ENCODE data around the gene TFAP2A.

The TFAP2A gene

DNA sequence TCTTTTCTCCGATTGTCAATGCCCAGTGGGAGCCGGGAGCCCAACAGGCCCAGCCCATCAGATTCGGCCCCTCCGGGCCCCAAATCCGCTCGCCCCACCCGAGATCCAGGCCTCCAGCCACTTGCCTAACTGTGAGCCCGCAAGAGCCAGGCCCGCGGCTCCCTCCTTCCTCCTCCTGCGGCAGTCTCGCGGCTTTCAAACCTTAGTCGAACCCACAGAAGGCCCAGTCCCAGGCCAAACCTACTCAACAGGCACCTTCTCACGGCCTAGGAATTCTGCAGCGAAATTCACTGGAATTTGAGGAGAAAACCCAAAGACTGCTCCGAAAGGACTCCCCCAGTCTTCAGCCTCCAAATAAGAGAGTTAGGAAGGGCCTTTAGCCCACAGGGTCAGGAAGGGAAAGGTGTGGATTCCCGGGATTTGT lies 2.8 kb upstream of the TFAP2A start:
- no peak overlapping the region for H3K9ac ChIP-seq (ENCODE audit: low read depth, low read length, poor library complexity)
- H2BK12ac ChIP-seq (ENCODE audit: low read length), result no peak overlapping the region
- peak overlapping the region; percentile 16 for H2BK120ac ChIP-seq (ENCODE audit: low read depth, low read length)
- H3K14ac ChIP-seq (ENCODE audit: low read length), result no peak overlapping the region
- peak overlapping the region; percentile 57 for H2AK5ac ChIP-seq (ENCODE audit: low read depth, low read length)
- H3K4ac ChIP-seq (ENCODE audit: low read length), result no peak overlapping the region
- peak overlapping the region; percentile 77 for H3K18ac ChIP-seq (ENCODE audit: low read length)
- H3K27me3 ChIP-seq (ENCODE audit: control insufficient read depth in 3 of 3, insufficient read depth in 3 of 3, low read depth in 1 of 3, low read length in 3 of 3), result peaks cover 76 to 100% (median 100%) of the 10 kb centered on the region in 3 experiments
- no peak overlapping the region for H3K27ac ChIP-seq (replicated peaks; ENCODE audit: low read length)
- H3K4me2 ChIP-seq (ENCODE audit: insufficient read depth, low read length, poor library complexity, severe bottlenecking), result no peak overlapping the region
- H4K91ac ChIP-seq (ENCODE audit: low read depth, low read length, poor library complexity), result no peak overlapping the region
- no peak overlapping the region for H3K23ac ChIP-seq (ENCODE audit: low read depth, low read length, poor library complexity)
- no peaks in the 10 kb centered on the region for H3K36me3 ChIP-seq (replicated peaks in 1 of 2; ENCODE audit: control insufficient read depth in 2 of 2, insufficient read depth in 2 of 2, low read length in 2 of 2)
- H3K79me1 ChIP-seq (ENCODE audit: low read depth, low read length), result no peaks in the 10 kb centered on the region
- H2BK15ac ChIP-seq (ENCODE audit: low read length), result no peak overlapping the region
- WGBS, 2 donors (ENCODE audit: extremely low coverage in 2 of 2, insufficient read length in 2 of 2, insufficient replicate concordance in 1 of 2), result no CpG with 5 or more reads among the region's 18 CpGs
- no peak for DNase-seq (ENCODE audit: low spot score)
- H2BK5ac ChIP-seq (ENCODE audit: low read length), result no peak overlapping the region
- peaks cover 0 to 2% of the 10 kb centered on the region in 2 donors for H3K9me3 ChIP-seq (replicated peaks in 1 of 2; ENCODE audit: control insufficient read depth in 2 of 2, insufficient read depth in 1 of 2, low read depth in 1 of 2, low read length in 2 of 2)
- H3K4me3 ChIP-seq (ENCODE audit: low read length in 2 of 2), result no peak overlapping the region
- H3K4me1 ChIP-seq (ENCODE audit: control insufficient read depth in 2 of 2, insufficient read depth in 1 of 2, low read depth in 1 of 2, low read length in 2 of 2), result peaks cover 3 to 20% of the 10 kb centered on the region in 2 donors
- H4K8ac ChIP-seq (ENCODE audit: low read depth, low read length), result no peak overlapping the region
- H2AFZ ChIP-seq (ENCODE audit: low read length), result peak overlapping the region; percentile 75

DNA sequence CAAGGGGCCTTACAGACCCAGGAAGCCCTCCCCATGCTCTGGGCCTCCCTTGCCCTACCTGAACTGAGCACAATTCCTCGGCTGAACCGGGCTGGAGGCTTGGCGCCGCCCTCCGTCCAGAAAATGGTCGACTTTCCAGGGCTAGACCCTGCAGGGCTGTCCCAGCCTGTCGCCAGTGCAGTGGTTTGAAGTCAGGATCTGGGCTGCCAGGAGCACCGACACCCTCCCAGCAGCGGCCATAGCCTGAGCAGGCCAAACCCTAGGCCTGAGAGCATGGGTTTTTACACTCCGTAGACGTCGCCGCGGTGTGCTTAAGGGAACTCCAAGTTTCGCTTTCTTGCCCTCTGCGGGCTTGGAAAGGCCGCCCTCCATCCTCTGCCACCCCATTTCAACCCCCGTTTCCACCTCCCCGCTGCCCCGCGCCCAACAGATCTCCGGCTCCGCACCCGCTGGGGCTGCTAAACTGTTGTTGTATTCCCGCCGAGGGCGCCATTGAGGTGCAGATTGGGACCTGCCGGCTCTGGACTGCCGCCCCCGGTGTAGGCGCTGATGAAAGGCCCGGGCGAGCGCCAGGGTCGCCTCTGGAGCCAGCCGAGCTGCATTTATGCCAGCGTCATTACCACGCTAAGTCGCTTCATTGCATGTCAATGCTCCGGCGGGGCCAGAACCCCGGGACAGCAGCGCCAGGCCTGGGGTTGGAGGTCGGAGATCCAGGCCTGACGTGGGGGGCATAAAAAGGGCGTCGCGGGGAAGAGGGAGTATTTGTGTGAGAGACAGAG lies 2.2 kb upstream of the TFAP2A start:
- no peak for DNase-seq (ENCODE audit: low spot score)
- Histone ChIP-seq H3K23ac (ENCODE audit: low read depth, low read length, poor library complexity) (peak overlapping the region; percentile 38), H2AK5ac (ENCODE audit: low read depth, low read length) (peak overlapping the region; percentile 57), H3K4me1 (ENCODE audit: control insufficient read depth in 2 of 2, insufficient read depth in 1 of 2, low read depth in 1 of 2, low read length in 2 of 2) (peaks cover 3 to 20% of the 10 kb centered on the region in 2 donors), H4K8ac (ENCODE audit: low read depth, low read length) (no peak overlapping the region), H2BK5ac (ENCODE audit: low read length) (no peak overlapping the region), H2BK120ac (ENCODE audit: low read depth, low read length) (peak overlapping the region; percentile 16), H3K79me1 (ENCODE audit: low read depth, low read length) (no peaks in the 10 kb centered on the region), H3K4me3 (ENCODE audit: low read length in 2 of 2) (peak overlapping the region in 1 of 2 donors; percentile 7), H3K18ac (ENCODE audit: low read length) (peak overlapping the region; percentile 88), H2AFZ (ENCODE audit: low read length) (peak overlapping the region; percentile 75), H3K4me2 (ENCODE audit: insufficient read depth, low read length, poor library complexity, severe bottlenecking) (peak overlapping the region; percentile 55), H2BK15ac (ENCODE audit: low read length) (peak overlapping the region; percentile 76), H3K14ac (ENCODE audit: low read length) (no peak overlapping the region), H3K27ac (replicated peaks; ENCODE audit: low read length) (no peak overlapping the region), H2BK12ac (ENCODE audit: low read length) (no peak overlapping the region), H4K91ac (ENCODE audit: low read depth, low read length, poor library complexity) (no peak overlapping the region), H3K27me3 (ENCODE audit: control insufficient read depth in 3 of 3, insufficient read depth in 3 of 3, low read depth in 1 of 3, low read length in 3 of 3) (peaks cover 71 to 99% (median 98%) of the 10 kb centered on the region in 3 experiments), H3K36me3 (replicated peaks in 1 of 2; ENCODE audit: control insufficient read depth in 2 of 2, insufficient read depth in 2 of 2, low read length in 2 of 2) (no peaks in the 10 kb centered on the region), H3K9me3 (replicated peaks in 1 of 2; ENCODE audit: control insufficient read depth in 2 of 2, insufficient read depth in 1 of 2, low read depth in 1 of 2, low read length in 2 of 2) (peaks cover 0 to 2% of the 10 kb centered on the region in 2 donors), H3K9ac (ENCODE audit: low read depth, low read length, poor library complexity) (peak overlapping the region; percentile 78), H3K4ac (ENCODE audit: low read length) (no peak overlapping the region)
- no CpG with 5 or more reads among the region's 48 CpGs for WGBS, 2 donors (ENCODE audit: extremely low coverage in 2 of 2, insufficient read length in 2 of 2, insufficient replicate concordance in 1 of 2)

DNA sequence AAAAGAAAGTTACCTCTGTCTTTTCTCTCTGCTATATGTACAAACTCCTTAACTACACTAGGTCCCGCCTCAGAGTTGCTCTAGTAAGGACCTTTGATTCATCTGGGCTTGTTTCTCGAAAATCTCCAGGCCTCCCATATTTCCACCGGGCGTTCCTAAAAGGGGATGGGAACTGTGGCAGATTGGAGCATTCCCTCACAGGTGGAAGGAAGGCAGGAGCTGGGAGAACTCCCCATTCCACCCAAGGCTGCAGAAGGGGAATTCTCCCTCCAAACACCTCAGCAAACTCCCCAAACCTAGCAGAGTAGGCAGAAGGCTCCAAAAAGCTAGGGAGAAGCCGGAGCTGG lies 1.6 kb upstream of the TFAP2A start:
- Histone ChIP-seq H3K79me1 (ENCODE audit: low read depth, low read length) (no peaks in the 10 kb centered on the region), H3K4me2 (ENCODE audit: insufficient read depth, low read length, poor library complexity, severe bottlenecking) (no peak overlapping the region), H2BK15ac (ENCODE audit: low read length) (no peak overlapping the region), H3K9me3 (replicated peaks in 1 of 2; ENCODE audit: control insufficient read depth in 2 of 2, insufficient read depth in 1 of 2, low read depth in 1 of 2, low read length in 2 of 2) (no peaks in the 10 kb centered on the region), H3K14ac (ENCODE audit: low read length) (no peak overlapping the region), H4K91ac (ENCODE audit: low read depth, low read length, poor library complexity) (no peak overlapping the region), H3K27me3 (ENCODE audit: control insufficient read depth in 3 of 3, insufficient read depth in 3 of 3, low read depth in 1 of 3, low read length in 3 of 3) (peaks cover 71 to 99% (median 98%) of the 10 kb centered on the region in 3 experiments), H3K23ac (ENCODE audit: low read depth, low read length, poor library complexity) (no peak overlapping the region), H4K8ac (ENCODE audit: low read depth, low read length) (no peak overlapping the region), H3K9ac (ENCODE audit: low read depth, low read length, poor library complexity) (no peak overlapping the region), H2AFZ (ENCODE audit: low read length) (peak overlapping the region; percentile 75), H3K4ac (ENCODE audit: low read length) (no peak overlapping the region), H3K36me3 (replicated peaks in 1 of 2; ENCODE audit: control insufficient read depth in 2 of 2, insufficient read depth in 2 of 2, low read length in 2 of 2) (no peaks in the 10 kb centered on the region), H2AK5ac (ENCODE audit: low read depth, low read length) (no peak overlapping the region), H3K27ac (replicated peaks; ENCODE audit: low read length) (no peak overlapping the region), H2BK120ac (ENCODE audit: low read depth, low read length) (no peak overlapping the region), H2BK12ac (ENCODE audit: low read length) (no peak overlapping the region), H2BK5ac (ENCODE audit: low read length) (no peak overlapping the region), H3K18ac (ENCODE audit: low read length) (no peak overlapping the region), H3K4me3 (ENCODE audit: low read length in 2 of 2) (no peak overlapping the region), H3K4me1 (ENCODE audit: control insufficient read depth in 2 of 2, insufficient read depth in 1 of 2, low read depth in 1 of 2, low read length in 2 of 2) (peaks cover 7 to 20% of the 10 kb centered on the region in 2 donors)
- WGBS, 2 donors (ENCODE audit: extremely low coverage in 2 of 2, insufficient read length in 2 of 2, insufficient replicate concordance in 1 of 2), result no CpG with 5 or more reads among the region's 5 CpGs
- DNase-seq (ENCODE audit: low spot score), result no peak

DNA sequence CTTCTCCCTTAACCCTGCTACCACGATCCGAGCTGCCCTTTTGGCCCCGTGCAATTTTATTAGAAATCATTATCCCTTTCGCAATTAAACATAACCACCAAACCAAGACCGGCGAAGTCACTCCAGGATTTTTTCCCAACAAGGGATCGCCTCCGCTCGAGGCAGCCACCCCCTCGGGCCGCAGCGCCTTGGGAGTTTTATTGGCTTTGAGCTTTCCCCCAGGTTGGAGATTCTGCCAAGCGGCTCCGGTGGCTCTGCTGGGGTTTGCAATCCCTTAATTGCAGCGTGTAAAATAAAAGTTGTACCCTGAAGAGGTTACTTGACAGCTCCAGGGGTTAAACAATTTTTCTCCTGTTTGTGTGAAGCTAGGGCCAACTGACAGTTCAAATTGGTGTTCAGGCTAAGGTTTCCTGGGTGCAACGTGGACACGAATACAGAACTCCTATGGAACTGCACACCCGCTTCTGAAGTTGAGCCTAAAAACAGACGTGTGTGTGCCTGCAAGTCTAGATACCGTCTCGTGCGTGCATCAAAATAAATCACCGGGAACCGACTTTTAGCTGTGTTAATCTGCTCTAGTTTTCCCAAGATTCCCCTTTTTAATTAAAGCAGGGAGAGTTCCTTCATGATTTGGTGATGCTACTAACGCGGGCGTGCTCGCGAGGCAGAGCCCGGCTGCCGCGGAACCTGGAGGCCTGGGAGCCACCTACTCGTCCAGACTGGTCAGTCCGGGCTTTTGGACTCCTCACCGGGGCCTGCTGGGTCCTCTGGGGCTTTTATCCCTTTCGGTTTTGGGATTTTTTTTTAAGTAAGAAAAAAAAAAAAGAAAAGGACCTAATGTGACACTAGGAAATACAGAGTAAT lies 975 bp upstream of the TFAP2A start:
- H2BK5ac ChIP-seq (ENCODE audit: low read length), result no peak overlapping the region
- no peak overlapping the region for H3K4ac ChIP-seq (ENCODE audit: low read length)
- no CpG with 5 or more reads among the region's 36 CpGs for WGBS, 2 donors (ENCODE audit: extremely low coverage in 2 of 2, insufficient read length in 2 of 2, insufficient replicate concordance in 1 of 2)
- DNase-seq (ENCODE audit: low spot score), result no peak
- peaks cover 7 to 22% of the 10 kb centered on the region in 2 donors for H3K4me1 ChIP-seq (ENCODE audit: control insufficient read depth in 2 of 2, insufficient read depth in 1 of 2, low read depth in 1 of 2, low read length in 2 of 2)
- H3K4me2 ChIP-seq (ENCODE audit: insufficient read depth, low read length, poor library complexity, severe bottlenecking), result peak overlapping the region; percentile 63
- H3K4me3 ChIP-seq (ENCODE audit: low read length in 2 of 2), result no peak overlapping the region
- peaks cover 74 to 99% (median 98%) of the 10 kb centered on the region in 3 experiments for H3K27me3 ChIP-seq (ENCODE audit: control insufficient read depth in 3 of 3, insufficient read depth in 3 of 3, low read depth in 1 of 3, low read length in 3 of 3)
- no peak overlapping the region for H3K9ac ChIP-seq (ENCODE audit: low read depth, low read length, poor library complexity)
- no peak overlapping the region for H2BK15ac ChIP-seq (ENCODE audit: low read length)
- H3K9me3 ChIP-seq (replicated peaks in 1 of 2; ENCODE audit: control insufficient read depth in 2 of 2, insufficient read depth in 1 of 2, low read depth in 1 of 2, low read length in 2 of 2), result no peaks in the 10 kb centered on the region
- H3K27ac ChIP-seq (replicated peaks; ENCODE audit: low read length), result no peak overlapping the region
- H3K79me1 ChIP-seq (ENCODE audit: low read depth, low read length), result no peaks in the 10 kb centered on the region
- H4K91ac ChIP-seq (ENCODE audit: low read depth, low read length, poor library complexity), result no peak overlapping the region
- no peak overlapping the region for H3K23ac ChIP-seq (ENCODE audit: low read depth, low read length, poor library complexity)
- no peak overlapping the region for H4K8ac ChIP-seq (ENCODE audit: low read depth, low read length)
- no peak overlapping the region for H2AFZ ChIP-seq (ENCODE audit: low read length)
- H2AK5ac ChIP-seq (ENCODE audit: low read depth, low read length), result no peak overlapping the region
- H3K14ac ChIP-seq (ENCODE audit: low read length), result no peak overlapping the region
- H3K36me3 ChIP-seq (replicated peaks in 1 of 2; ENCODE audit: control insufficient read depth in 2 of 2, insufficient read depth in 2 of 2, low read length in 2 of 2), result no peaks in the 10 kb centered on the region
- H3K18ac ChIP-seq (ENCODE audit: low read length), result no peak overlapping the region
- no peak overlapping the region for H2BK12ac ChIP-seq (ENCODE audit: low read length)
- H2BK120ac ChIP-seq (ENCODE audit: low read depth, low read length), result no peak overlapping the region

Data from neuronal stem cell (in vitro differentiated cells).